HG02571 (cell line): ENCODE measurements around the gene CRACR2A.

Experiments used
- ATAC-seq: cut with Tn5 transposase; IDR thresholded peaks from one replicate; pipeline ENCODE4 v1.9.1; 2021; ENCODE audit warnings: mild to moderate bottlenecking, moderate library complexity; ENCODE audit not compliant: unreplicated experiment

Gene CRACR2A

GRCh38 chr12:3601461-3602150 is 151.3 kb downstream of the CRACR2A start:
- ATAC-seq: no peak

- no peak for ATAC-seq
Measured at GRCh38 chr12:3600951-3601350, 152.0 kb downstream of the CRACR2A start.

GRCh38 chr12:3600039-3600720 is 152.7 kb downstream of the CRACR2A start:
- no peak for ATAC-seq

GRCh38 chr12:3598896-3599860 is 153.7 kb downstream of the CRACR2A start:
- ATAC-seq: no peak

DNA sequence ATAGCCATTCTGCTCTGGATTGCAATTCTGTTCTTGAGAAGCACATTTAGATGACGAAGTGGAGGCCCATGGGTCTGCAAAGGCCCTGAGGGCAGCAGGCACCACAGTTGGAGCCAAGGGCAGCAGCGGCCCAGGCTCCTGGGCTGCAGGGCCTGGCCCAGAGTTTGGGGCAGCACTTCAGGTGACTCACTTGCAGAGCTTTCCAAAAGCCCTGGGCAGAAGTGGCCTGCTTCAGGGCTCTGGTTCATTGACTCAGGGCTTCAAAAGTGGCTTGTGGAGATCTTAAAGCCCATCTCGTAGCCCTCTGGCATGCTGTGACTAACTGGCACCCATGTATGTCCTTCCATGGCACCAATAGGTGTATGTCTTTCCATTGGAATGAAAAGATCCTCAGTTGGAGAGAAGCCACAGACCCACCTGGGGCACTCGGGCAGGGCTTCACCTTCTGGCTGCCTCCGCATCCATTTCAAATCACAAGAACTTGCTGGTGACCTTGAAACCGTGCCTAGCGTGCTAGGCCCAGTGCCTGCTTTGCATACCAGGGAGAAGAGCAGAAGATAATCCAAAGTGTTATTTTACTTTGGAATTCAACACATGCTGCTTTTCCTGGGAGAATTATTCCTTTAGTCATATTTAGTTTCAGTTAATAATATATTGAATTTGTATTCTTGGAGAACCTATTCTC is 155.2 kb downstream of the CRACR2A start:
- no peak for ATAC-seq

DNA sequence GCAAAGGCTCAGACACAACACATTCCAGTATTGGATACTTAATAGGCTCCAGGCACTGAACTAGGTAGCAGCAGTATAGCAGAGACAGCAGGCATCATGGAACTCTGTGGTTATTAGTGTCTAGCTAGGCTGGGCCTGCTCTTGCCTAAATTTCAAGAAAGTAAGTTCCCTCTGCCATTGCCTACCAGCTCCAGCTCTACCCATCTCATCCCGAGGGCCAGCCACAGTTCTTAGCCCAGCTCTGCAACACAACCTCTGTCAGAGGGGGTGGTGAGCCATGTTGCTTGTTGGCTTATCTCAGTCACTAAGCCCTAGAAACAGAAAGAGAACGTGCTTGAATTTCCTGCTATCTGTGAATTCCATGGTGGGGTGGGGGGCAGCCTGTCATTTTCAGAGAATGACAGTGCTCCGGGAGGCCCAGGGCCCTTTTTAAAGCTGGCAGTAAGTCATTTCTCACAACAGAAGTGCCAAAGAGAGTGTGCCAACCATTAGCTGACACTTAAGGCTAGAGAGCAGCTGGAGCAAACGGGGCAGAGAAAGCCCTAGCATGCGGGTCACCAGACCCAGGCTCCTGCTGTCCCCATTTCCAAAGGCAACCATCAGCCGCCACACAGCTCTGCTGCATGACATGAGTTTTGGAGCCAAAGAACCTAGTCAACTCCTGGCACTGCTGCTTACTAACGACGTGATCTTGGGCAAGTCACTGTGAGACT is 156.1 kb downstream of the CRACR2A start:
- ATAC-seq: no peak

- no peak for ATAC-seq
Measured at GRCh38 chr12:3595721-3596120, 157.2 kb downstream of the CRACR2A start.

- no peak for ATAC-seq
Measured at GRCh38 chr12:3594966-3595365, 157.9 kb downstream of the CRACR2A start.

GRCh38 chr12:3593906-3594483 is 158.9 kb downstream of the CRACR2A start:
- ATAC-seq: no peak

DNA sequence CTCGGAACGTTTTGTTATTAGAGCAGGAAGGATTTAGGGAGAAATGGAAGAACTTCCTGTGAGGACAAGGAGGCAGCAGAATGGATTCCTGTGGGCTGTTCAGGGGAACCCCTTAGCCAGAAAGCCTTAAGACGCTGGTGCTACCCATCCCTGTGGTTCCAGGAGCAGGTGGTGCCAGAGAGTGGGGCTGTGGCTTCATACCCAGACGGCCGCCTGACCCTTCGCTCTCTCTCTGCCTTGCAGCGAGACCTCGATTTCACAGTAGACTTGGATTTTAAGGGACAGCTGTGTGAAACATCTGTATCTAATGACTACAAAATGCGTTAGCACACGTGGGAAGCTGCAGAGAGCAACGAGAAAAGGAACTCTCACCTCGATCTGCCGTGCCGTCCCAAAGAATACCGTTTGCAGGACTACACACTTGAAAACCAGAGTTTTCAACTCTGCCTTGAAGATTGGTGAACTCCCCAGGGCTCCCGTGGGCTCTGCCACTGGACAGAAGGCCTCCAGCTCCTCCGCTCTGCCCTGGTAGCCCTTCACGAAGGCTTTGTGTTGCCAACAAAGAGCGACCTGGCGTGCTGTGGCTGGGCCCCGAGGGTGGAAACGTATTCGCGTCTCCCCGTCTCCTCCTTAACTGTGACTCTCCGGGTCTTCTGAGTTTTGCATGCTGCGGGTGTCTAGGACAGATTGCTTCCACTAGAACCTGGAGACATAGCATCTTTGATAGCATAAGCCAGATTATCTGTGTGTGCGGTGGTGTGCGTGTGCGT is 159.9 kb downstream of the CRACR2A start:
- ATAC-seq: no peak

DNA sequence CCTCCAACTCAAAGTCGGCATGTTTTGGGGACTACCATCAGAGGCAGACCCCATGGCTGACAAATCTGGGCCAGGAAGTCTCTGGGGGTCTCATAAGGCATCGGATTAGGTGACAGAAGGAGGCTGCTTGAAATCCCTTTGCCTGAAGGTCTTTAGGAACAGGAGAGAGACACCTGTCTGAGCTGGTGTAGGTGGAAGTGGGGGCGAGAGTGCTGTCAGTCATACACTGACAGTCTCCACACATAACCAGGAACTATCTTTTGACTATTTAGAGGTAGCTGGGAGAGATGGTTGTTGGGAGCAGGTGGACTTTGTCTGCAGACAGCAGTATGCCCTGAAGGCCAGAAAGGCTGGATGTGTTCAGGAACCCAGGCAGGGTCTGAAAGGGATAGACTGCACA is 163.2 kb downstream of the CRACR2A start:
- ATAC-seq: no peak

DNA sequence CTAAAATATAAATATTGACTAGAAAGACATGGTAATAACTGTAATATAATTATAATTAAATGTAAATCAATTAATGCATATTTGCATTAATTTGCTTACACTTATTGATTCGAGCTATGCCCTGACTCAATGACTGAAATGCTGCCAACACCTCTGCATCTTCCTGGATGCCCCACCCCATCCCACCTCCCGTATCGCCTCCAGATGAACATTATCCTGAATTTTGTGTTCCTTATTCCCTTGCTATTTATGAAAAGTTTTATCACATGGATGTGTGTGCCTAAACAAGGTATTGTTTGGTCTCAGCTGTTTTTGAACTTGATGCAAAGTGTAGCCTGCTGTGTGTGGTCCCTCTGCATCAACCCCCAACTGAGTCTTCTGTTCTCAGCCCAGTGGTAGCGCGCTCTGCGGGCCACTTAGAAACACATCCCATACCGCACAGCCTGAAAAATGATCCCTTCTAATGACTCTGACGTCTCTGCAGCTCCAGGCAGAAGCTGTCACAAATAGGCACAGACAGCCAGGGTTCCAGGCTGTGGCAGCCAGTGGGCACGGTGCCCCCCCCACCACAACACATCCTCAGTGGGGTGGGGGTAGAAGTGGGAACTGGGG is 165.4 kb downstream of the CRACR2A start:
- ATAC-seq: no peak

- ATAC-seq: no peak
Measured at GRCh38 chr12:3583656-3584334, 169.1 kb downstream of the CRACR2A start.

- ATAC-seq: no peak
Measured at GRCh38 chr12:3580094-3580749, 172.7 kb downstream of the CRACR2A start.

- no peak for ATAC-seq
Measured at GRCh38 chr12:3579446-3580093, 173.3 kb downstream of the CRACR2A start.

DNA sequence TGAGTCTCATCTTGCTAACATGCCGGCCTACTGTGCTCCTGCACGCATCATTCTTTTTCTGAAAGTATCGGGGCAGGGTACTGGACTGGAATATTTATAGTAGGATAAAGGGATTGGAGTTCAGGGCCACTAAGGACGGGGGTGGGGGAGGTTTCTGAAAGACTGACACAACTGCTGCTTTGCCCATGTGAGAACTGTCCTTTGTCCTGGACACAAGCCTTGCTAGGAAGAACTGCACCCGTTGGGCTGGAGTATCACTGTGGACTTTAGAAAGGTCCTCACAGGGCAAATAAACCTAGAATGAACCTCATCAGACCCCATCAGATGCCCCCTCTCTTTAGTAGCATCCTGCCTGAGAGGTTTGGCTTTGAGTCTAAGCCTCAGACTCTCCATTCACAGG is 174.4 kb downstream of the CRACR2A start:
- ATAC-seq: no peak

DNA sequence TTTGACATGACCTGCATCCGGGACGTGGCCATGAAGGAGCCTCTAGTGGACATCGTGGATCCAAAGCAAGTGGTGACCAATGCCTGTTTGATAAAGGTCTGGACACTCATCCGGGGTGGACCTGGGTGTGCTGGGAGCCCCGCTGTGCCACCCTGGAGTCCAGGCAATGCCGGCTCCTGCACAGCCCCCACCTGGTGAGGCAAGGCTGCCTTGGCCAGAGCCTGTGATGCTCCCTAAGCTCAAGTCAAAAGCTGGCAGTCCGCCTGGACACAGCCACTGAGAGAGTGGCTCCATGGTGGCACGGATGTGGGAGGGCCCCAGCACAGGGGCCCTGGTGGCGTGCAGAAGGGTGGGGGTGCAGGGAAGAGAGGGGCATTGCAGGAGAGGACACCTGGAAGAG is 176.0 kb downstream of the CRACR2A start:
- no peak for ATAC-seq
